Measurements from ENCODE around the gene MLLT10. TPM values are rescaled to one million over a fixed set of nuclear protein-coding genes. Genes with fewer than 3 reads are reported as not detected.
A peak's percentile ranks its signal among the peaks of the same experiment; 100 is the strongest.

The MLLT10 gene
- total and polyA plus RNA-seq, 12 donors: 8.5 to 41.1 (median 24.6) TPM

DNA sequence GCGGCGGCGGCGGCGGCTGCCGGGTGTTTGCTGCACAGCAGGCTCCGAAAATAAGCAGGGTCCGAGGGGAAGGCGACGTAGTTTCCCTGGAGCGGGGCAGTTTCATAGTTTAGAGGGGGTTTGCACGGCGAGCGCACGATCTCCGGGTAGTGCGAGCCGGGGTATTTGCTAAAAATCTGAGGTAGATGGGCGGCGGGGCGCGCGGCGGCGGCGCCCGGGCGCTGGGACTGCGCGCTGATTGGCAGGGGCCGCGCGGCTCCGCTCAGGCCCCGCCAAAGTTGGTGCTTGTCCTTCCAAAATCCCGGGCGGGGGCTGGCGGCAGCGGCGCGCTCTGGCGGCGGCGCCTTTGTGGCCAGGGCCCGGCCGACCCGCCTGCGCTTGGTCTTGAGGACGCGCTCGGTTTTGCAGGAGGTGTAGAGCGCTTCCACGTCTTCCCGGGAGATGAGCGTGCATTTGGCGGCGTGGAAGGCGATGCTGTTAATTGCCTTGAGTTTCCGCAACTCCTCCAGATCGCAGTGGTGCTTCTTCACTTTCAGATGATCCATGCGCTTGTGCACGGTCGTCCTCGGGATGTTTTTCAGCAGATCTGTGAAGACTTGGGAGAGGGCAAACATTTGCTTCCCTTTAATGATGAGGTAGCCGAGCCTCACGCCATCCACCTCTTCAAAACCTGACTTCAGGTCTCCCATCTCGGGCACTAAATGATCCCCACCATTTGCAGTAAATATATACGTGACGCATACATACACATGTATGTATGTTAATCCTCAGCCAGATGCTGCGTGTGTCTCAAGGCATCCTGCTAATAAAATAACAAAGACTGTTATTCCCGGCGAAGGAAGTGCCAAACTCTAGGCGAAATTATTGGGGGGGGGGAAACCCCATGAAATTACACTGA lies 16.6 kb upstream of the MLLT10 start:
- WGBS, 2 donors: 1% methylated on average over 68 to 73 of the region's 73 CpGs
- DNase-seq: peak; percentile 59 to 75
- H3K4me3 ChIP-seq: peak overlapping the region; percentile 38 to 72 (median 64)
- peak; percentile 45 to 84 (median 68) for ATAC-seq
- peaks cover 0 to 85% (median 0%) of the 10 kb centered on the region in 7 donors for H3K27me3 ChIP-seq
- no peaks in the 10 kb centered on the region for H3K9me3 ChIP-seq
- intact Hi-C loops (cut with DNase I): loop anchor here in 3 of 10 donors (2.0 to 10.0 kb wide), 4 partner anchors 19 to 807 kb away; partner anchors contain the start of gene BMI1 (in 1 of the 3)
- no peaks in the 10 kb centered on the region for H3K36me3 ChIP-seq
- H3K4me1 ChIP-seq: peaks cover 0 to 61% (median 35%) of the 10 kb centered on the region in 9 donors
- peak overlapping the region; percentile 76 to 93 (median 81) for H3K27ac ChIP-seq
- TF ChIP-seq, protein P1, sequence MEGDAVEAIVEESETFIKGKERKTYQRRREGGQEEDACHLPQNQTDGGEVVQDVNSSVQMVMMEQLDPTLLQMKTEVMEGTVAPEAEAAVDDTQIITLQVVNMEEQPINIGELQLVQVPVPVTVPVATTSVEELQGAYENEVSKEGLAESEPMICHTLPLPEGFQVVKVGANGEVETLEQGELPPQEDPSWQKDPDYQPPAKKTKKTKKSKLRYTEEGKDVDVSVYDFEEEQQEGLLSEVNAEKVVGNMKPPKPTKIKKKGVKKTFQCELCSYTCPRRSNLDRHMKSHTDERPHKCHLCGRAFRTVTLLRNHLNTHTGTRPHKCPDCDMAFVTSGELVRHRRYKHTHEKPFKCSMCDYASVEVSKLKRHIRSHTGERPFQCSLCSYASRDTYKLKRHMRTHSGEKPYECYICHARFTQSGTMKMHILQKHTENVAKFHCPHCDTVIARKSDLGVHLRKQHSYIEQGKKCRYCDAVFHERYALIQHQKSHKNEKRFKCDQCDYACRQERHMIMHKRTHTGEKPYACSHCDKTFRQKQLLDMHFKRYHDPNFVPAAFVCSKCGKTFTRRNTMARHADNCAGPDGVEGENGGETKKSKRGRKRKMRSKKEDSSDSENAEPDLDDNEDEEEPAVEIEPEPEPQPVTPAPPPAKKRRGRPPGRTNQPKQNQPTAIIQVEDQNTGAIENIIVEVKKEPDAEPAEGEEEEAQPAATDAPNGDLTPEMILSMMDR (IDR thresholded peaks at IDR 0.05): peak in 4 of 9 donors; percentile 11 to 37 (median 25)

DNA sequence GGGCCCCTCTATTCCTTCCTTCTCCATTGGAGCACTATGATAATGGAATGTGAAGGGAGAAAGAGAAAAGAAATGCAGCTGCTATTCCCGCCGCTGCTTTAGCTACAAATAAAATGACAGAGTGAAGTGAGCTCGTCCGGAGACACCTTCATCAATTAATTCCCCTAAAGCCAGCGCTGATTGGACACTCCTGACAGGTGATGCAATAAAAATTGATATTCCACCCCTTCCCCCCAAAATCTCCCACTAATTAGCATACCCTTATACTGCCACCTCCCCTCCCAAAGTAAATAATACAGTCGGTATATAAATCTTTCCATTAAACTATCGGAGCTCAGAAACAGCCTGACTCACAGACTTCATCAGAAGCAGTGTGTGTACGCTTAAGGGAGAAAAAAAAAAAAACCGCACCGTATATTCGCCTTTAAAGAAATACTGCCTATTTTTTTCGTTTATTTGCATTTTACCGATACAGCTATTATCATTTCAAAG lies 15.8 kb upstream of the MLLT10 start:
- TF ChIP-seq, protein P1 (IDR thresholded peaks at IDR 0.05): no peak
- WGBS, 2 donors: 11 to 27% methylated on average over 13 of the region's 13 CpGs
- intact Hi-C loops (cut with DNase I): loop anchor here in 2 of 10 donors (5.0 to 10.0 kb wide), 2 partner anchors 209 to 807 kb away; partner anchors contain the start of gene BMI1 (in 1 of the 2)
- ATAC-seq (peak in 7 of 8 donors; percentile 12 to 35 (median 29)), DNase-seq (no peak)
- peak overlapping the region; percentile 39 to 93 (median 81) for H3K27ac ChIP-seq
- no peaks in the 10 kb centered on the region for H3K9me3 ChIP-seq
- peaks cover 0 to 78% (median 0%) of the 10 kb centered on the region in 7 donors for H3K27me3 ChIP-seq
- peak overlapping the region; percentile 0 to 72 (median 64) for H3K4me3 ChIP-seq
- H3K36me3 ChIP-seq: no peaks in the 10 kb centered on the region
- H3K4me1 ChIP-seq: peaks cover 0 to 62% (median 35%) of the 10 kb centered on the region in 9 donors

DNA sequence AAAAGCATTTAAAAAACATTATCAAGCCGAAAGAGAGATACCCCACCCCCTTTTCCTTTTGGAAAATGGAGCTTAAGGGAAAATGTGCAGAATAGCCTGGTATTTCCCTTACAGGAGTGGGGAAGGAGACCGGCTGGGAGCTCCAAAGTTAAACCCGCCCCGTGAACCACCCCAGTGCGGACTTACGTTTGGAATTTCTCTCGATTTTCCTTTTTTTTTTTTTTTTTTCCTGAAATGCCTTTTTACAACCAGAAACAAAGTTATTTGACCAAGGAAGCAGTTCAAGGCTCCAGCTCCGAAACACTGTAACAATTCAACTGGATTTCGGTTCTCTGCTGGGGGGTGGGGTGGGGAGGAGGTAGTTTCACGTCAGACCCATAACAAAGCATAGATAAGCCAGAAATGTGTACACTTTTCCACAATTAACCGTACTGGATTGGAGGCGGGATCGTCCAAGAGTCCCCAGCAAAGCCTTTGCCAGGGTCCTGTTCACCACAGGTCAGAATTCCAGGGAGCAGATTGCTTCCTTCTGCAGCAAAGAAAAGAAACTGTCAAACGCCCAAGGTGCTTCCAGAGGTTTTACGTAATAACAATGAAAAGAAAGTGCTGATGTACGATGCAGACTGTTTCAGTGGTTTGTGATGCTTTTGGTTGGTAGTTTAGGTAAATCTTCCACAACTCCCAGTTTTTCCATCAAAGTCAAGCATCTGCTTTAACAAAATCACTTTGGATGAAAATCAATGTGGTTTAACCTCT lies 15.2 kb upstream of the MLLT10 start:
- no peaks in the 10 kb centered on the region for H3K36me3 ChIP-seq
- intact Hi-C loops (cut with DNase I): loop anchor here in 2 of 10 donors (5.0 to 10.0 kb wide), 2 partner anchors 208 to 806 kb away; partner anchors contain the start of gene BMI1 (in 1 of the 2)
- peak overlapping the region; percentile 39 to 93 (median 81) for H3K27ac ChIP-seq
- H3K9me3 ChIP-seq: no peaks in the 10 kb centered on the region
- 12 to 25% methylated on average over 16 of the region's 16 CpGs for WGBS, 2 donors
- no peak for DNase-seq
- peak; percentile 6 to 64 (median 39) for ATAC-seq
- peak overlapping the region; percentile 0 to 72 (median 64) for H3K4me3 ChIP-seq
- peaks cover 0 to 72% (median 0%) of the 10 kb centered on the region in 7 donors for H3K27me3 ChIP-seq
- TF ChIP-seq, protein P1 (IDR thresholded peaks at IDR 0.05): no peak
- H3K4me1 ChIP-seq: peaks cover 0 to 65% (median 35%) of the 10 kb centered on the region in 9 donors

All from heart right ventricle (tissue), 16 donors.